DOHH2 (cell line): ENCODE results near the gene DMD.
A peak's percentile ranks its signal among the peaks of the same experiment; 100 is the strongest.

Source experiments
- CTCF ChIP-seq: fragments of 200-600 bp; sonication (generic); IDR thresholded peaks from one replicate; pipeline ENCODE4 v1.5.1; 2014; ENCODE audit warnings: antibody characterized with exemption, mild to moderate bottlenecking, low read depth, low read length; ENCODE audit not compliant: poor library complexity, severe bottlenecking
- EZH2phosphoT487 ChIP-seq: fragments of 200-600 bp; sonication (generic); IDR thresholded peaks from 2 replicates; pipeline ENCODE4 v1.6.1; 2017; ENCODE audit warnings: borderline replicate concordance, mild to moderate bottlenecking, antibody characterized with exemption, low read length, moderate library complexity, mixed read lengths

DNA sequence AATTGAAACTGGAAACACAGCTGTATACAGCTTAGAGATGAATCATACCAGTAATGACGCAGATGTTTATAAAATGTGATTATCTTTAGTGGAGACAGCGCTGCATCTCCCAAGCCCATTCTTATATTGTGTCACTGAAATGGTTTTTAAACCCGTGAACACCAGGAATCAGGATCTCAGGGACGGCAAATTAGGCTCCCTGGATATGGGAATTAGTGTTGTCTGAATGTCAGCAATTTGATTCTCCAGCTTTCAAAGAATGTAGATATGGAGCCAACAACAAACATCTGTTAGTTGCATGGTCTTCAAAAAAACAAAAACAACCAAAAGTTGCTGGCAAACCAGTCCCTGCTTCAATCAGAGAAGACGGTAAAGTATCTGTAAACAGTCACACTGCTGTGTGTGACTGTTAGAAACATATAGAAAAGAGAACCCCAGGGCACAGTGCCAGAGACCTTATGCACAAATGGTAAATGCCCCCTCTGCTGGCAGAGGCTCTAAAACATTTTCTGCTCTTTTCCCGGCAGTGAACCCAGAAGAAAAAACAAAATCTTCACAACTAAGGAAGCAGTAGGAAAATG is 1787.7 kb downstream of the DMD start:
- TF ChIP-seq CTCF (peak; percentile 39), EZH2phosphoT487 (no peak)
